WTC11 (cell line): ENCODE measurements around the gene DOHH. TPM values are rescaled to one million over a fixed set of nuclear protein-coding genes. Genes with fewer than 3 reads are reported as not detected.

Experiments
- ATAC-seq: fragments of 200-7000 bp; cut with Tn5 transposase; 2 replicates; pipeline ENCODE4 v1.10.0; 2021; ENCODE audit warnings: mild to moderate bottlenecking, moderate library complexity
- CTCF ChIA-PET: fragments of 300-600 bp; sonication (Branson Sonifier 250); formaldehyde crosslinking; loops from one replicate; lab custom pipeline; 2021; ENCODE audit warnings: antibody characterized with exemption; lab: Charles Lee
- POLR2A ChIA-PET: fragments of 350-600 bp; sonication (Branson Sonifier 250); formaldehyde crosslinking; loops from one replicate; lab custom pipeline; 2021; ENCODE audit warnings: antibody characterized with exemption; lab: Charles Lee
- DNase-seq: peaks from one replicate; pipeline ENCODE4 v3.0.0; 2021; ENCODE audit warnings: low spot score
- H3K27ac Mint-ChIP-seq: 2 replicates; pipeline ENCODE4 v1.8.0; 2021; ENCODE audit warnings: mixed read lengths
- H3K27me3 Mint-ChIP-seq: 2 replicates; pipeline ENCODE4 v1.8.0; 2021; ENCODE audit warnings: low read depth, mild to moderate bottlenecking, moderate library complexity, mixed read lengths
- H3K36me3 Mint-ChIP-seq: 2 replicates; pipeline ENCODE4 v1.8.0; 2021; ENCODE audit warnings: mixed read lengths
- H3K4me1 Mint-ChIP-seq: 2 replicates; pipeline ENCODE4 v1.8.0; 2022; ENCODE audit warnings: mixed read lengths
- H3K4me3 Mint-ChIP-seq: 2 replicates; pipeline ENCODE4 v1.8.0; 2021; ENCODE audit warnings: mild to moderate bottlenecking, moderate library complexity, mixed read lengths
- H3K9me3 Mint-ChIP-seq: 2 replicates; pipeline ENCODE4 v1.8.0; 2021; ENCODE audit warnings: mixed read lengths
- ATF6 ChIP-seq: sonication (generic); formaldehyde crosslinking; IDR thresholded peaks from 2 replicates; pipeline ENCODE4 v1.8.1; 2023; ENCODE audit warnings: mild to moderate bottlenecking, missing genetic modification reagents
- E2F4 ChIP-seq: sonication (generic); formaldehyde crosslinking; IDR thresholded peaks from 2 replicates; pipeline ENCODE4 v1.8.1; 2022; ENCODE audit warnings: low read depth, mild to moderate bottlenecking, moderate library complexity, missing genetic modification reagents, borderline replicate concordance
- ETV6 ChIP-seq: sonication (generic); formaldehyde crosslinking; IDR thresholded peaks from 2 replicates; pipeline ENCODE4 v1.8.1; 2022; ENCODE audit warnings: mild to moderate bottlenecking, missing genetic modification reagents
- FOXP1 ChIP-seq: sonication (generic); formaldehyde crosslinking; IDR thresholded peaks from 2 replicates; pipeline ENCODE4 v1.8.0; 2022; ENCODE audit warnings: missing genetic modification reagents, mild to moderate bottlenecking, moderate library complexity, borderline replicate concordance
- JAZF1 ChIP-seq: fragments of 250-450 bp; sonication (Bioruptor Pico); IDR thresholded peaks from 2 replicates; pipeline ENCODE4 v1.9.0; 2021; ENCODE audit warnings: moderate library complexity, mild to moderate bottlenecking, inconsistent platforms
- NFYB ChIP-seq: sonication (generic); formaldehyde crosslinking; conservative IDR thresholded peaks from 2 replicates; pipeline ENCODE4 v1.8.0; 2022; ENCODE audit warnings: low read depth, missing genetic modification reagents
- NR3C1 ChIP-seq: sonication (generic); formaldehyde crosslinking; conservative IDR thresholded peaks from 2 replicates; pipeline ENCODE4 v1.8.1; 2023; ENCODE audit warnings: low read depth, mild to moderate bottlenecking, missing genetic modification reagents
- PRRX2 ChIP-seq: fragments of 250-450 bp; sonication (Bioruptor Pico); IDR thresholded peaks from 2 replicates; pipeline ENCODE4 v1.8.0; 2021; ENCODE audit warnings: mild to moderate bottlenecking
- SMAD4 ChIP-seq: sonication (generic); formaldehyde crosslinking; IDR thresholded peaks from 2 replicates; pipeline ENCODE4 v1.8.0; 2022; ENCODE audit warnings: mild to moderate bottlenecking, missing genetic modification reagents
- TP53 ChIP-seq: sonication (generic); formaldehyde crosslinking; IDR thresholded peaks from 2 replicates; pipeline ENCODE4 v1.8.1; 2023; ENCODE audit warnings: mild to moderate bottlenecking, missing genetic modification reagents
- ZNF121 ChIP-seq: sonication (generic); formaldehyde crosslinking; IDR thresholded peaks from 2 replicates; pipeline ENCODE4 v1.8.0; 2023; ENCODE audit warnings: missing genetic modification reagents
- ZNF396 ChIP-seq: fragments of 250-450 bp; sonication (Bioruptor Pico); IDR thresholded peaks from 2 replicates; pipeline ENCODE4 v1.8.0; 2021; ENCODE audit warnings: mild to moderate bottlenecking, moderate library complexity, borderline replicate concordance
- total RNA-seq: library from RNA; stranded (reverse); gene quantifications from 3 replicates; pipeline ENCODE4 v1.2.3, GENCODE V29; 2021
- TF ChIP-seq, protein P1 (sequence below): sonication (generic); formaldehyde crosslinking; IDR thresholded peaks from 2 replicates; pipeline ENCODE4 v1.8.1; 2023; ENCODE audit warnings: mild to moderate bottlenecking, missing genetic modification reagents, borderline replicate concordance
- TF ChIP-seq, protein P2 (sequence below): fragments of 250-450 bp; sonication (Bioruptor Pico); IDR thresholded peaks from 2 replicates; pipeline ENCODE4 v1.9.0; 2021; ENCODE audit warnings: mild to moderate bottlenecking
- TF ChIP-seq, protein P3 (sequence below): fragments of 250-450 bp; sonication (Bioruptor Pico); conservative IDR thresholded peaks from 2 replicates; pipeline ENCODE4 v1.9.0; 2021; ENCODE audit warnings: mild to moderate bottlenecking
- TF ChIP-seq, protein P4 (sequence below): sonication (generic); formaldehyde crosslinking; IDR thresholded peaks from 2 replicates; pipeline ENCODE4 v1.8.1; 2022; ENCODE audit warnings: missing genetic modification reagents, borderline replicate concordance

Gene DOHH
- total RNA-seq, 1 experiment from 2014 or later: 22.2 TPM

GRCh38 chr19:3520166-3521103 lies 20.0 kb upstream of the DOHH start:
- Mint-ChIP-seq H3K27me3 (no peaks in the 10 kb centered on the region), H3K9me3 (no peaks in the 10 kb centered on the region), H3K4me1 (peaks cover 48% of the 10 kb centered on the region), H3K4me3 (no peak overlapping the region), H3K36me3 (peaks cover 7% of the 10 kb centered on the region), H3K27ac (peak overlapping the region; percentile 79)
- POLR2A ChIA-PET: no interaction called here
- DNase-seq (peak; percentile 58), ATAC-seq (peak; percentile 49)
- no peak for TF ChIP-seq ETV6 (CRISPR knock-in tag)
- peak; percentile 53; the same call in 1 of the 2 replicates for TF ChIP-seq FOXP1 (CRISPR knock-in tag)
- TF ChIP-seq ZNF121 (CRISPR knock-in tag): peak; percentile 53; the same call in 1 of the 2 replicates
- no peak for TF ChIP-seq ZNF396 (CRISPR knock-in tag)
- CTCF ChIA-PET: interaction anchor here (0.5 to 3.5 kb wide), 5 partner anchors 25 to 215 kb away, joined by 3 to 20 read pairs (median 5); no protein-coding TSS in a partner anchor

DNA sequence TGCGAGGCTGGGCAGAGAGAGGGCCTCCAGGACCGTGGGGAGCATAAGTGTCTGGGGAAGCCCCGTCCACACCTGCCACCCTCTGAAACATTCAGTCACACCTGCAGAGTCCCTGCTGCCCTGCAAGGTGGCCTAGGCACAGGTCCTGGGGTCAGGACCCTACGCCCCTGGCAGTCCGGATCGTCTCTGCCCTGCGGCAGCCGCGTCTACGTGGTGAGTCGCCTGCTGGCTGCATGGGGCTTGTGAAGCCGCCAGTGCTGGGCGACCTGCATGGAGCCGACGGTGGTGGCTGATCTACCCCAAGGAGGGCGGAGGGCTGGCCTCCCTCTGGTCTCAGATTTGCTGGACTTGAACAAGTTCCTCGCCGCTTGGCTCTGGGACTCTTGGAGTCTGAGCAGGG lies 18.7 kb upstream of the DOHH start:
- H3K4me3 Mint-ChIP-seq: no peak overlapping the region
- CTCF ChIA-PET: interaction anchor here (0.9 to 4.8 kb wide), 6 partner anchors 8 to 135 kb away, joined by 3 to 31 read pairs (median 6); no protein-coding TSS in a partner anchor
- peak overlapping the region; percentile 67; the same call in 1 of the 2 replicates for H3K27ac Mint-ChIP-seq
- POLR2A ChIA-PET: no interaction called here
- H3K36me3 Mint-ChIP-seq: peaks cover 7% of the 10 kb centered on the region
- H3K27me3 Mint-ChIP-seq: no peaks in the 10 kb centered on the region
- ATAC-seq: no peak
- H3K4me1 Mint-ChIP-seq: peaks cover 55% of the 10 kb centered on the region
- no peak for DNase-seq
- H3K9me3 Mint-ChIP-seq: no peaks in the 10 kb centered on the region
- no peak for TF ChIP-seq NR3C1 (CRISPR knock-in tag)
- TF ChIP-seq, protein P1, sequence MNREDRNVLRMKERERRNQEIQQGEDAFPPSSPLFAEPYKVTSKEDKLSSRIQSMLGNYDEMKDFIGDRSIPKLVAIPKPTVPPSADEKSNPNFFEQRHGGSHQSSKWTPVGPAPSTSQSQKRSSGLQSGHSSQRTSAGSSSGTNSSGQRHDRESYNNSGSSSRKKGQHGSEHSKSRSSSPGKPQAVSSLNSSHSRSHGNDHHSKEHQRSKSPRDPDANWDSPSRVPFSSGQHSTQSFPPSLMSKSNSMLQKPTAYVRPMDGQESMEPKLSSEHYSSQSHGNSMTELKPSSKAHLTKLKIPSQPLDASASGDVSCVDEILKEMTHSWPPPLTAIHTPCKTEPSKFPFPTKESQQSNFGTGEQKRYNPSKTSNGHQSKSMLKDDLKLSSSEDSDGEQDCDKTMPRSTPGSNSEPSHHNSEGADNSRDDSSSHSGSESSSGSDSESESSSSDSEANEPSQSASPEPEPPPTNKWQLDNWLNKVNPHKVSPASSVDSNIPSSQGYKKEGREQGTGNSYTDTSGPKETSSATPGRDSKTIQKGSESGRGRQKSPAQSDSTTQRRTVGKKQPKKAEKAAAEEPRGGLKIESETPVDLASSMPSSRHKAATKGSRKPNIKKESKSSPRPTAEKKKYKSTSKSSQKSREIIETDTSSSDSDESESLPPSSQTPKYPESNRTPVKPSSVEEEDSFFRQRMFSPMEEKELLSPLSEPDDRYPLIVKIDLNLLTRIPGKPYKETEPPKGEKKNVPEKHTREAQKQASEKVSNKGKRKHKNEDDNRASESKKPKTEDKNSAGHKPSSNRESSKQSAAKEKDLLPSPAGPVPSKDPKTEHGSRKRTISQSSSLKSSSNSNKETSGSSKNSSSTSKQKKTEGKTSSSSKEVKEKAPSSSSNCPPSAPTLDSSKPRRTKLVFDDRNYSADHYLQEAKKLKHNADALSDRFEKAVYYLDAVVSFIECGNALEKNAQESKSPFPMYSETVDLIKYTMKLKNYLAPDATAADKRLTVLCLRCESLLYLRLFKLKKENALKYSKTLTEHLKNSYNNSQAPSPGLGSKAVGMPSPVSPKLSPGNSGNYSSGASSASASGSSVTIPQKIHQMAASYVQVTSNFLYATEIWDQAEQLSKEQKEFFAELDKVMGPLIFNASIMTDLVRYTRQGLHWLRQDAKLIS (CRISPR knock-in tag): no peak
- TF ChIP-seq PRRX2 (CRISPR knock-in tag): no peak
- TF ChIP-seq SMAD4 (CRISPR knock-in tag): no peak
- TF ChIP-seq, protein P2, sequence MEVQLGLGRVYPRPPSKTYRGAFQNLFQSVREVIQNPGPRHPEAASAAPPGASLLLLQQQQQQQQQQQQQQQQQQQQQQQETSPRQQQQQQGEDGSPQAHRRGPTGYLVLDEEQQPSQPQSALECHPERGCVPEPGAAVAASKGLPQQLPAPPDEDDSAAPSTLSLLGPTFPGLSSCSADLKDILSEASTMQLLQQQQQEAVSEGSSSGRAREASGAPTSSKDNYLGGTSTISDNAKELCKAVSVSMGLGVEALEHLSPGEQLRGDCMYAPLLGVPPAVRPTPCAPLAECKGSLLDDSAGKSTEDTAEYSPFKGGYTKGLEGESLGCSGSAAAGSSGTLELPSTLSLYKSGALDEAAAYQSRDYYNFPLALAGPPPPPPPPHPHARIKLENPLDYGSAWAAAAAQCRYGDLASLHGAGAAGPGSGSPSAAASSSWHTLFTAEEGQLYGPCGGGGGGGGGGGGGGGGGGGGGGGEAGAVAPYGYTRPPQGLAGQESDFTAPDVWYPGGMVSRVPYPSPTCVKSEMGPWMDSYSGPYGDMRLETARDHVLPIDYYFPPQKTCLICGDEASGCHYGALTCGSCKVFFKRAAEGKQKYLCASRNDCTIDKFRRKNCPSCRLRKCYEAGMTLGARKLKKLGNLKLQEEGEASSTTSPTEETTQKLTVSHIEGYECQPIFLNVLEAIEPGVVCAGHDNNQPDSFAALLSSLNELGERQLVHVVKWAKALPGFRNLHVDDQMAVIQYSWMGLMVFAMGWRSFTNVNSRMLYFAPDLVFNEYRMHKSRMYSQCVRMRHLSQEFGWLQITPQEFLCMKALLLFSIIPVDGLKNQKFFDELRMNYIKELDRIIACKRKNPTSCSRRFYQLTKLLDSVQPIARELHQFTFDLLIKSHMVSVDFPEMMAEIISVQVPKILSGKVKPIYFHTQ (CRISPR knock-in tag): no peak
- TF ChIP-seq, protein P3, sequence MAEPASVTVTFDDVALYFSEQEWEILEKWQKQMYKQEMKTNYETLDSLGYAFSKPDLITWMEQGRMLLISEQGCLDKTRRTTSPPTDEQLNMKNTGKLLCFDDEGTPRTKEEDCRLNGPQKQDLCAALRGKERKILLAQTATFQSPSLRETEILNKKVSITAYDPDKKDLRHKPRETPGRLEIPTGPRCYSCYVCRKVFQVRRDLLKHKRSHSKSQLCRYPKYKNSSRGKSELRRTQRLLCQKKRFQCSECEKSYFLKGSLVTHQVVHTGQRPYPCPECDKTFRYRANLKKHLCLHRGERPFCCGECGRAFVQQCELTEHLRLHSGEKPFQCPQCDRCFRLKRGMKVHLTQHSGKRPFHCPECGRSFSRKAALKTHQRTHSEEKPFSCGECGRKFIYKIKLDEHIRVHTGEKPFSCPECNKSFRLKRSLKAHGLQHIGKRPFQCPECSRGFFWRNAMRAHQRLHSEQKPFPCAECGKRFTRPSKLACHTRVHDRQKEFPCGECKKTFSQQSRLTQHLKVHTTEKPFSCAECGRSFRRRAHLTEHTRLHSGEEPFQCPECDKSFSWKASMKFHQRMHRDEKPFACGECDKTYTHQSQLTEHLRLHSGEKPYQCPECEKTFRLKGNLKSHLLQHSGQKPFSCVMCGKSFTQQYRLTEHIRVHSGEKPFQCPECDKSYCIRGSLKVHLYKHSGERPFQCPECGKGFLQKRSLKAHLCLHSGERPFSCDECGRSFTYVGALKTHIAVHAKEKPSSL (CRISPR knock-in tag): no peak
- TF ChIP-seq NFYB (CRISPR knock-in tag): no peak
- TF ChIP-seq E2F4: no peak
- TF ChIP-seq JAZF1 (CRISPR knock-in tag): no peak
- no peak for TF ChIP-seq ATF6
- TF ChIP-seq, protein P4, sequence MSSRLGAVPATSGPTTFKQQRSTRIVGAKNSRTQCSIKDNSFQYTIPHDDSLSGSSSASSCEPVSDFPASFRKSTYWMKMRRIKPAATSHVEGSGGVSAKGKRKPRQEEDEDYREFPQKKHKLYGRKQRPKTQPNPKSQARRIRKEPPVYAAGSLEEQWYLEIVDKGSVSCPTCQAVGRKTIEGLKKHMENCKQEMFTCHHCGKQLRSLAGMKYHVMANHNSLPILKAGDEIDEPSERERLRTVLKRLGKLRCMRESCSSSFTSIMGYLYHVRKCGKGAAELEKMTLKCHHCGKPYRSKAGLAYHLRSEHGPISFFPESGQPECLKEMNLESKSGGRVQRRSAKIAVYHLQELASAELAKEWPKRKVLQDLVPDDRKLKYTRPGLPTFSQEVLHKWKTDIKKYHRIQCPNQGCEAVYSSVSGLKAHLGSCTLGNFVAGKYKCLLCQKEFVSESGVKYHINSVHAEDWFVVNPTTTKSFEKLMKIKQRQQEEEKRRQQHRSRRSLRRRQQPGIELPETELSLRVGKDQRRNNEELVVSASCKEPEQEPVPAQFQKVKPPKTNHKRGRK (CRISPR knock-in tag): no peak
- no peak for TF ChIP-seq TP53 (CRISPR knock-in tag)
